ENCODE data around the gene PREB.

DNA sequence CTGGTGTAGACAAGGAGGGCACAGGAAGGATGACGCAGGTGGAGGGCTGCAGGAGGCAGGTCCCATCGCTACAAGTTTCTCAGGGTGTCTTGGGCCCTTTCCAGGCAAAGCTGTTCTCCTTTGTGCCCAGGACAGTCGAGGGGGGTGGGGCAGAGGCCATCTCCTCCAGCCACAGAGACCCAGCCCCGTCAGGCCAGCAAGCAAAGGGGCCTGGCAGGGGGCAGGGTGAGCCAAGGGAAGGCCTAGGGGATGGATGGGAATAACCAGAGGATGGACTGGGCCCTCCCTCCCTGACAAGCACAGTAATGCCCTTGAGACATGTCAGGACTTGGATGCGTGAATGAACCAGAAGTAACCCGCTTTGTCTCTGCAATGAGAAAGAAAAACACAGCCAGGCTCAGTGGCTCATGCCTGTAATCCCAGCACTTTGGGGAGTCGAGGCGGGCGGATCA lies 20.7 kb upstream of the PREB start:
- TF ChIP-seq, protein P1, sequence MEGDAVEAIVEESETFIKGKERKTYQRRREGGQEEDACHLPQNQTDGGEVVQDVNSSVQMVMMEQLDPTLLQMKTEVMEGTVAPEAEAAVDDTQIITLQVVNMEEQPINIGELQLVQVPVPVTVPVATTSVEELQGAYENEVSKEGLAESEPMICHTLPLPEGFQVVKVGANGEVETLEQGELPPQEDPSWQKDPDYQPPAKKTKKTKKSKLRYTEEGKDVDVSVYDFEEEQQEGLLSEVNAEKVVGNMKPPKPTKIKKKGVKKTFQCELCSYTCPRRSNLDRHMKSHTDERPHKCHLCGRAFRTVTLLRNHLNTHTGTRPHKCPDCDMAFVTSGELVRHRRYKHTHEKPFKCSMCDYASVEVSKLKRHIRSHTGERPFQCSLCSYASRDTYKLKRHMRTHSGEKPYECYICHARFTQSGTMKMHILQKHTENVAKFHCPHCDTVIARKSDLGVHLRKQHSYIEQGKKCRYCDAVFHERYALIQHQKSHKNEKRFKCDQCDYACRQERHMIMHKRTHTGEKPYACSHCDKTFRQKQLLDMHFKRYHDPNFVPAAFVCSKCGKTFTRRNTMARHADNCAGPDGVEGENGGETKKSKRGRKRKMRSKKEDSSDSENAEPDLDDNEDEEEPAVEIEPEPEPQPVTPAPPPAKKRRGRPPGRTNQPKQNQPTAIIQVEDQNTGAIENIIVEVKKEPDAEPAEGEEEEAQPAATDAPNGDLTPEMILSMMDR (conservative IDR thresholded peaks at IDR 0.05), result no peak
- no peak for TF ChIP-seq EZH2 (IDR thresholded peaks at IDR 0.05; ENCODE audit: low read depth)
